Measurements from ENCODE around the gene TMEM175. TPM values are rescaled to one million over a fixed set of nuclear protein-coding genes. Genes with fewer than 3 reads are reported as not detected.

The TMEM175 gene
- total and polyA plus RNA-seq, 9 of the 15 experiments (the other 6 are each of a cell fraction or from before 2014, with no cell fraction given): 0.13 to 30.9 (median 9.4) TPM

DNA sequence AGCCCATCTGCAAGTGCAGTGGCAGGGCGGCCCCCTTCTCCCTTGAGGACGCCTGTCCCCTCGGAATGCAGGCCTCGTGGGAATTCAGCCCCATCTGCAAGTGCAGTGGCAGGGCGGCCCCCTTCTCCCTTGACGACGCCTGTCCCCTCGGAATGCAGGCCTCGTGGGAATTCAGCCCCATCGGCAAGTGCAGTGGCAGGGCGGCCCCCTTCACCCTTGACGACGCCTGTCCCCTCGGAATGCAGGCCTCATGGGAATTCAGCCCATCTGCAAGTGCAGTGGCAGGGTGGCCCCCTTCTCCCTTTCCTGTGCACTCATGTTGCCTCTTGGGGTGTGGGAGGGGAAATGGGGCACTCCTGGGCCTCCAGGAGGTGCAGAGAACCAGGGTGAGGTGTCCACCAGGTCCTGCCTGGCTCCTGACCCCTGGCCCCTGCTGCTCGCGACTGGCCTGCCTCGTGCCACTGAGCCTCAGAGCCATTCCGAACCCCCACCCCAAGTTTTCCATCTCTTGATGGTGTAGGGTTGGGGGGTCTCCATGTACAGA lies 67.7 kb downstream of the TMEM175 start:
- Histone ChIP-seq H3K9me1 (ENCODE audit: control insufficient read depth, insufficient read depth, low read length) (no peaks in the 10 kb centered on the region), H2AFZ (ENCODE audit: low read depth, low read length) (no peak overlapping the region), H3K36me3 (ENCODE audit: control insufficient read depth, insufficient read depth, low read length) (no peaks in the 10 kb centered on the region), H3K79me2 (ENCODE audit: control insufficient read depth, insufficient read depth, low read length) (peaks cover 13% of the 10 kb centered on the region; the same call in 2 of the 3 replicates), H4K20me1 (replicated peaks; ENCODE audit: control insufficient read depth, insufficient read depth, low read length) (no peaks in the 10 kb centered on the region), H3K9ac (ENCODE audit: insufficient read depth in 1 of 2, low read depth in 2 of 2, low read length in 2 of 2) (no peak overlapping the region), H3K9me3 (replicated peaks; ENCODE audit: control insufficient read depth, insufficient read depth, low read depth, low read length) (no peaks in the 10 kb centered on the region), H3K27ac (ENCODE audit: extremely low read depth, low read depth, low read length) (no peak overlapping the region), H3K4me1 (replicated peaks in 1 of 2; ENCODE audit: control insufficient read depth in 2 of 2, insufficient read depth in 2 of 2, low read length in 2 of 2) (peaks cover 18 to 59% of the 10 kb centered on the region in 2 experiments), H3K4me3 (no peak overlapping the region), H3K4me2 (ENCODE audit: insufficient read depth, low read length) (no peak overlapping the region), H3K27me3 (ENCODE audit: control insufficient read depth in 2 of 2, insufficient read depth in 2 of 2, low read length in 2 of 2) (no peaks in the 10 kb centered on the region)
- WGBS (ENCODE audit: insufficient coverage, low coverage, missing lambda C conversion rate): 86% methylated on average over 4 of the region's 18 CpGs
- in situ Hi-C loops (cut with MboI): no loop called here
- ATAC-seq (no peak), FAIRE-seq (no peak), DNase-seq (ENCODE audit: extremely low read depth in 1 of 4, low spot score in 3 of 4) (no peak)
- intact Hi-C loops (cut with micrococcal nuclease): loop anchor here (10.0 kb wide), 1 partner anchor 45 kb away; no protein-coding TSS in a partner anchor
- TF ChIP-seq, protein P1, sequence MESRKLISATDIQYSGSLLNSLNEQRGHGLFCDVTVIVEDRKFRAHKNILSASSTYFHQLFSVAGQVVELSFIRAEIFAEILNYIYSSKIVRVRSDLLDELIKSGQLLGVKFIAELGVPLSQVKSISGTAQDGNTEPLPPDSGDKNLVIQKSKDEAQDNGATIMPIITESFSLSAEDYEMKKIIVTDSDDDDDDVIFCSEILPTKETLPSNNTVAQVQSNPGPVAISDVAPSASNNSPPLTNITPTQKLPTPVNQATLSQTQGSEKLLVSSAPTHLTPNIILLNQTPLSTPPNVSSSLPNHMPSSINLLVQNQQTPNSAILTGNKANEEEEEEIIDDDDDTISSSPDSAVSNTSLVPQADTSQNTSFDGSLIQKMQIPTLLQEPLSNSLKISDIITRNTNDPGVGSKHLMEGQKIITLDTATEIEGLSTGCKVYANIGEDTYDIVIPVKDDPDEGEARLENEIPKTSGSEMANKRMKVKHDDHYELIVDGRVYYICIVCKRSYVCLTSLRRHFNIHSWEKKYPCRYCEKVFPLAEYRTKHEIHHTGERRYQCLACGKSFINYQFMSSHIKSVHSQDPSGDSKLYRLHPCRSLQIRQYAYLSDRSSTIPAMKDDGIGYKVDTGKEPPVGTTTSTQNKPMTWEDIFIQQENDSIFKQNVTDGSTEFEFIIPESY (CRISPR knock-in tag; IDR thresholded peaks at IDR 0.05): no peak
- no peak for TF ChIP-seq BRF1 (IDR thresholded peaks at IDR 0.05; ENCODE audit: borderline replicate concordance, extremely low read depth, insufficient read length)
- TF ChIP-seq ZNF717 (CRISPR knock-in tag; IDR thresholded peaks at IDR 0.05): no peak
- TF ChIP-seq, protein P2, sequence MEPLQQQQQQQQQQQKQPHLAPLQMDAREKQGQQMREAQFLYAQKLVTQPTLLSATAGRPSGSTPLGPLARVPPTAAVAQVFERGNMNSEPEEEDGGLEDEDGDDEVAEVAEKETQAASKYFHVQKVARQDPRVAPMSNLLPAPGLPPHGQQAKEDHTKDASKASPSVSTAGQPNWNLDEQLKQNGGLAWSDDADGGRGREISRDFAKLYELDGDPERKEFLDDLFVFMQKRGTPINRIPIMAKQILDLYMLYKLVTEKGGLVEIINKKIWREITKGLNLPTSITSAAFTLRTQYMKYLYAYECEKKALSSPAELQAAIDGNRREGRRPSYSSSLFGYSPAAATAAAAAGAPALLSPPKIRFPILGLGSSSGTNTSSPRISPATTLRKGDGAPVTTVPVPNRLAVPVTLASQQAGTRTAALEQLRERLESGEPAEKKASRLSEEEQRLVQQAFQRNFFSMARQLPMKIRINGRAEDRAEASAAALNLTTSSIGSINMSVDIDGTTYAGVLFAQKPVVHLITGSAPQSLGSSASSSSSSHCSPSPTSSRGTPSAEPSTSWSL (CRISPR knock-in tag; IDR thresholded peaks at IDR 0.05; ENCODE audit: borderline replicate concordance): no peak
- no peak for TF ChIP-seq MIER1 (IDR thresholded peaks at IDR 0.05; ENCODE audit: low read depth)
- TF ChIP-seq, protein P3, sequence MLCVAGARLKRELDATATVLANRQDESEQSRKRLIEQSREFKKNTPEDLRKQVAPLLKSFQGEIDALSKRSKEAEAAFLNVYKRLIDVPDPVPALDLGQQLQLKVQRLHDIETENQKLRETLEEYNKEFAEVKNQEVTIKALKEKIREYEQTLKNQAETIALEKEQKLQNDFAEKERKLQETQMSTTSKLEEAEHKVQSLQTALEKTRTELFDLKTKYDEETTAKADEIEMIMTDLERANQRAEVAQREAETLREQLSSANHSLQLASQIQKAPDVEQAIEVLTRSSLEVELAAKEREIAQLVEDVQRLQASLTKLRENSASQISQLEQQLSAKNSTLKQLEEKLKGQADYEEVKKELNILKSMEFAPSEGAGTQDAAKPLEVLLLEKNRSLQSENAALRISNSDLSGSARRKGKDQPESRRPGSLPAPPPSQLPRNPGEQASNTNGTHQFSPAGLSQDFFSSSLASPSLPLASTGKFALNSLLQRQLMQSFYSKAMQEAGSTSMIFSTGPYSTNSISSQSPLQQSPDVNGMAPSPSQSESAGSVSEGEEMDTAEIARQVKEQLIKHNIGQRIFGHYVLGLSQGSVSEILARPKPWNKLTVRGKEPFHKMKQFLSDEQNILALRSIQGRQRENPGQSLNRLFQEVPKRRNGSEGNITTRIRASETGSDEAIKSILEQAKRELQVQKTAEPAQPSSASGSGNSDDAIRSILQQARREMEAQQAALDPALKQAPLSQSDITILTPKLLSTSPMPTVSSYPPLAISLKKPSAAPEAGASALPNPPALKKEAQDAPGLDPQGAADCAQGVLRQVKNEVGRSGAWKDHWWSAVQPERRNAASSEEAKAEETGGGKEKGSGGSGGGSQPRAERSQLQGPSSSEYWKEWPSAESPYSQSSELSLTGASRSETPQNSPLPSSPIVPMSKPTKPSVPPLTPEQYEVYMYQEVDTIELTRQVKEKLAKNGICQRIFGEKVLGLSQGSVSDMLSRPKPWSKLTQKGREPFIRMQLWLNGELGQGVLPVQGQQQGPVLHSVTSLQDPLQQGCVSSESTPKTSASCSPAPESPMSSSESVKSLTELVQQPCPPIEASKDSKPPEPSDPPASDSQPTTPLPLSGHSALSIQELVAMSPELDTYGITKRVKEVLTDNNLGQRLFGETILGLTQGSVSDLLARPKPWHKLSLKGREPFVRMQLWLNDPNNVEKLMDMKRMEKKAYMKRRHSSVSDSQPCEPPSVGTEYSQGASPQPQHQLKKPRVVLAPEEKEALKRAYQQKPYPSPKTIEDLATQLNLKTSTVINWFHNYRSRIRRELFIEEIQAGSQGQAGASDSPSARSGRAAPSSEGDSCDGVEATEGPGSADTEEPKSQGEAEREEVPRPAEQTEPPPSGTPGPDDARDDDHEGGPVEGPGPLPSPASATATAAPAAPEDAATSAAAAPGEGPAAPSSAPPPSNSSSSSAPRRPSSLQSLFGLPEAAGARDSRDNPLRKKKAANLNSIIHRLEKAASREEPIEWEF (CRISPR knock-in tag; IDR thresholded peaks at IDR 0.05): no peak
- TF ChIP-seq DPF2 (IDR thresholded peaks at IDR 0.05): no peak
- TF ChIP-seq MYBL2 (IDR thresholded peaks at IDR 0.05; ENCODE audit: low read depth): no peak
- no peak for TF ChIP-seq MYBL2 (CRISPR knock-in tag; IDR thresholded peaks at IDR 0.05; ENCODE audit: borderline replicate concordance)
- POLR2A ChIA-PET: interaction anchor here (0.7 kb wide), 1 partner anchor 13 kb away, joined by 3 read pairs; no protein-coding TSS in a partner anchor
- no TSS peak for BruUV-seq (replicated peaks)
- CTCF ChIA-PET (ENCODE audit: low intra/inter-chr PET ratio): no interaction called here

All from K562 (cell line).